GM23338 (cell line): Measurements from ENCODE around the gene SEMA6B. TPM values are rescaled to one million over a fixed set of nuclear protein-coding genes. Genes with fewer than 3 reads are reported as not detected.

ENCODE experiments used
- ATAC-seq: fragments of 200-7000 bp; cut with Tn5 transposase; 3 replicates; pipeline ENCODE4 v1.9.1; 2020
- DNase-seq: peaks from one replicate; pipeline ENCODE4 v3.0.0-alpha.2; 2015; ENCODE audit warnings: low spot score
- H2AFZ ChIP-seq: fragments of 200-600 bp; sonication (generic); 2 replicates; pipeline ENCODE4 v1.8.0; 2016; ENCODE audit warnings: antibody characterized with exemption, mild to moderate bottlenecking, moderate library complexity
- H3F3A ChIP-seq: fragments of 200-600 bp; sonication (generic); replicated peaks from 2 replicates; pipeline ENCODE4 v1.8.0; 2017; ENCODE audit warnings: antibody characterized with exemption, mixed run types, low read depth
- H3K27ac ChIP-seq: fragments of 200-600 bp; sonication (generic); 2 replicates; pipeline ENCODE4 v1.6.1; 2016; ENCODE audit warnings: low read depth
- H3K27me3 ChIP-seq: fragments of 200-600 bp; sonication (generic); 2 replicates; pipeline ENCODE4 v1.8.0; 2016; ENCODE audit warnings: mild to moderate bottlenecking, mixed run types, moderate library complexity; ENCODE audit not compliant: insufficient read depth
- H3K36me3 ChIP-seq: fragments of 200-600 bp; sonication (generic); 2 replicates; pipeline ENCODE4 v1.8.0; 2016; ENCODE audit warnings: mild to moderate bottlenecking; ENCODE audit not compliant: insufficient read depth
- H3K4me1 ChIP-seq: fragments of 200-600 bp; sonication (generic); 2 replicates; pipeline ENCODE4 v1.8.0; 2016; ENCODE audit warnings: mild to moderate bottlenecking, moderate library complexity; ENCODE audit not compliant: insufficient read depth
- H3K4me2 ChIP-seq: fragments of 200-600 bp; sonication (generic); 2 replicates; pipeline ENCODE4 v1.7.1; 2017; ENCODE audit warnings: mixed run types
- H3K4me3 ChIP-seq: fragments of 200-600 bp; sonication (generic); 2 replicates; pipeline ENCODE4 v1.6.1; 2016; ENCODE audit warnings: mixed run types
- H3K79me2 ChIP-seq: fragments of 200-600 bp; sonication (generic); replicated peaks from 2 replicates; pipeline ENCODE4 v1.8.0; 2017; ENCODE audit warnings: mild to moderate bottlenecking; ENCODE audit not compliant: insufficient read depth
- H3K9me2 ChIP-seq: fragments of 200-600 bp; sonication (generic); 2 replicates; pipeline ENCODE4 v1.8.0; 2017; ENCODE audit not compliant: insufficient read depth
- H4K20me1 ChIP-seq: fragments of 200-600 bp; sonication (generic); replicated peaks from 2 replicates; pipeline ENCODE4 v1.8.0; 2017; ENCODE audit warnings: mild to moderate bottlenecking; ENCODE audit not compliant: insufficient read depth
- H3K27ac Mint-ChIP-seq: 2 replicates; pipeline ENCODE4 v1.8.0; 2020; ENCODE audit warnings: inconsistent platforms, mild to moderate bottlenecking, moderate library complexity, mixed read lengths
- H3K27me3 Mint-ChIP-seq: 3 replicates; pipeline ENCODE4 v1.8.0; 2022; ENCODE audit warnings: low read depth, mild to moderate bottlenecking, moderate library complexity, mixed read lengths, inconsistent platforms; ENCODE audit not compliant: insufficient read depth, poor library complexity
- H3K36me3 Mint-ChIP-seq: 3 replicates; pipeline ENCODE4 v1.8.0; 2021; ENCODE audit warnings: low read depth, mild to moderate bottlenecking, inconsistent platforms, moderate library complexity, mixed read lengths
- H3K4me1 Mint-ChIP-seq: 3 replicates; pipeline ENCODE4 v1.8.0; 2020; ENCODE audit warnings: mild to moderate bottlenecking, inconsistent platforms, mixed read lengths
- H3K4me3 Mint-ChIP-seq: 3 replicates; pipeline ENCODE4 v1.8.0; 2021; ENCODE audit warnings: moderate library complexity, mild to moderate bottlenecking, inconsistent platforms, mixed read lengths
- H3K9me3 Mint-ChIP-seq: 3 replicates; pipeline ENCODE4 v1.8.0; 2020; ENCODE audit warnings: moderate library complexity, mild to moderate bottlenecking, inconsistent platforms, mixed read lengths
- JUNB ChIP-seq: IDR thresholded peaks from one replicate; pipeline ENCODE4 v1.6.1; 2016; ENCODE audit warnings: antibody characterized with exemption; ENCODE audit not compliant: unreplicated experiment
- POLR2AphosphoS5 ChIP-seq: IDR thresholded peaks from 2 replicates; pipeline ENCODE4 v1.6.1; 2016; ENCODE audit warnings: antibody characterized with exemption, low read depth
- STAT1 ChIP-seq: IDR thresholded peaks from one replicate; pipeline ENCODE4 v1.6.1; 2016; ENCODE audit warnings: antibody characterized with exemption; ENCODE audit not compliant: unreplicated experiment
- ZNF114 ChIP-seq: fragments of 250-450 bp; sonication (Bioruptor Pico); IDR thresholded peaks from 2 replicates; pipeline ENCODE4 v1.5.0; 2020; ENCODE audit warnings: mild to moderate bottlenecking, moderate library complexity
- ZNF331 ChIP-seq: fragments of 250-450 bp; sonication (Bioruptor Pico); IDR thresholded peaks from 2 replicates; pipeline ENCODE4 v1.5.0; 2020; ENCODE audit warnings: low read depth, mild to moderate bottlenecking, moderate library complexity
- polyA plus RNA-seq: library from polyadenylated mRNA; unstranded; fragments of >200 nt; fragmentation: Nextera tagmentation; extraction: Ambion mirVana; gene quantifications from 2 replicates; pipeline ENCODE4 v1.2.1, GENCODE V29; 2016
- total RNA-seq: library from RNA; depleted of rRNA; stranded (reverse); fragments of >200 nt; shearing (Covaris generic); gene quantifications from 2 replicates; pipeline ENCODE4 v1.2.3, GENCODE V29; 2014
- TF ChIP-seq, protein P1 (sequence below): IDR thresholded peaks from 2 replicates; pipeline ENCODE4 v1.6.1; 2016; ENCODE audit warnings: antibody characterized with exemption
- TF ChIP-seq, protein P2 (sequence below): IDR thresholded peaks from one replicate; pipeline ENCODE4 v1.6.1; 2018; ENCODE audit warnings: antibody characterized with exemption; ENCODE audit not compliant: unreplicated experiment
- TF ChIP-seq, protein P3 (sequence below): fragments of 250-450 bp; sonication (Bioruptor Pico); IDR thresholded peaks from 2 replicates; pipeline ENCODE4 v1.5.0; 2020; ENCODE audit warnings: mild to moderate bottlenecking, moderate library complexity

Gene SEMA6B
- total and polyA plus RNA-seq, 2 experiments from 2014 or later: 5.3 to 42.7 TPM

GRCh38 chr19:4502282-4503131, 57.0 kb downstream of the SEMA6B start:
- Mint-ChIP-seq H3K27me3 (peaks cover 14% of the 10 kb centered on the region), H3K36me3 (peaks cover 19% of the 10 kb centered on the region), H3K4me1 (no peaks in the 10 kb centered on the region), H3K27ac (no peak overlapping the region), H3K4me3 (no peak overlapping the region), H3K9me3 (no peaks in the 10 kb centered on the region)
- Histone ChIP-seq H3K27me3 (no peaks in the 10 kb centered on the region), H3K36me3 (peaks cover 5% of the 10 kb centered on the region; the same call in 1 of the 2 replicates), H3K9me2 (no peaks in the 10 kb centered on the region), H3K79me2 (no peaks in the 10 kb centered on the region), H3K27ac (no peak overlapping the region), H3K4me3 (no peak overlapping the region), H4K20me1 (no peaks in the 10 kb centered on the region; the same call in none of the 2 replicates), H3K4me2 (no peak overlapping the region), H3K4me1 (no peaks in the 10 kb centered on the region), H3F3A (no peaks in the 10 kb centered on the region), H2AFZ (no peak overlapping the region)
- ATAC-seq (no peak), DNase-seq (no peak)
- TF ChIP-seq, protein P1, sequence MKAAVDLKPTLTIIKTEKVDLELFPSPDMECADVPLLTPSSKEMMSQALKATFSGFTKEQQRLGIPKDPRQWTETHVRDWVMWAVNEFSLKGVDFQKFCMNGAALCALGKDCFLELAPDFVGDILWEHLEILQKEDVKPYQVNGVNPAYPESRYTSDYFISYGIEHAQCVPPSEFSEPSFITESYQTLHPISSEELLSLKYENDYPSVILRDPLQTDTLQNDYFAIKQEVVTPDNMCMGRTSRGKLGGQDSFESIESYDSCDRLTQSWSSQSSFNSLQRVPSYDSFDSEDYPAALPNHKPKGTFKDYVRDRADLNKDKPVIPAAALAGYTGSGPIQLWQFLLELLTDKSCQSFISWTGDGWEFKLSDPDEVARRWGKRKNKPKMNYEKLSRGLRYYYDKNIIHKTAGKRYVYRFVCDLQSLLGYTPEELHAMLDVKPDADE: no peak
- TF ChIP-seq ZNF114 (CRISPR knock-in tag) (no peak), ZNF331 (CRISPR knock-in tag) (no peak)
- TF ChIP-seq, protein P2, sequence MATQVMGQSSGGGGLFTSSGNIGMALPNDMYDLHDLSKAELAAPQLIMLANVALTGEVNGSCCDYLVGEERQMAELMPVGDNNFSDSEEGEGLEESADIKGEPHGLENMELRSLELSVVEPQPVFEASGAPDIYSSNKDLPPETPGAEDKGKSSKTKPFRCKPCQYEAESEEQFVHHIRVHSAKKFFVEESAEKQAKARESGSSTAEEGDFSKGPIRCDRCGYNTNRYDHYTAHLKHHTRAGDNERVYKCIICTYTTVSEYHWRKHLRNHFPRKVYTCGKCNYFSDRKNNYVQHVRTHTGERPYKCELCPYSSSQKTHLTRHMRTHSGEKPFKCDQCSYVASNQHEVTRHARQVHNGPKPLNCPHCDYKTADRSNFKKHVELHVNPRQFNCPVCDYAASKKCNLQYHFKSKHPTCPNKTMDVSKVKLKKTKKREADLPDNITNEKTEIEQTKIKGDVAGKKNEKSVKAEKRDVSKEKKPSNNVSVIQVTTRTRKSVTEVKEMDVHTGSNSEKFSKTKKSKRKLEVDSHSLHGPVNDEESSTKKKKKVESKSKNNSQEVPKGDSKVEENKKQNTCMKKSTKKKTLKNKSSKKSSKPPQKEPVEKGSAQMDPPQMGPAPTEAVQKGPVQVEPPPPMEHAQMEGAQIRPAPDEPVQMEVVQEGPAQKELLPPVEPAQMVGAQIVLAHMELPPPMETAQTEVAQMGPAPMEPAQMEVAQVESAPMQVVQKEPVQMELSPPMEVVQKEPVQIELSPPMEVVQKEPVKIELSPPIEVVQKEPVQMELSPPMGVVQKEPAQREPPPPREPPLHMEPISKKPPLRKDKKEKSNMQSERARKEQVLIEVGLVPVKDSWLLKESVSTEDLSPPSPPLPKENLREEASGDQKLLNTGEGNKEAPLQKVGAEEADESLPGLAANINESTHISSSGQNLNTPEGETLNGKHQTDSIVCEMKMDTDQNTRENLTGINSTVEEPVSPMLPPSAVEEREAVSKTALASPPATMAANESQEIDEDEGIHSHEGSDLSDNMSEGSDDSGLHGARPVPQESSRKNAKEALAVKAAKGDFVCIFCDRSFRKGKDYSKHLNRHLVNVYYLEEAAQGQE: no peak

GRCh38 chr19:4501691-4502090, 57.8 kb downstream of the SEMA6B start:
- H3K79me2 ChIP-seq: no peaks in the 10 kb centered on the region
- no peaks in the 10 kb centered on the region for H3K9me3 Mint-ChIP-seq
- H2AFZ ChIP-seq: no peak overlapping the region
- H4K20me1 ChIP-seq: no peaks in the 10 kb centered on the region; the same call in none of the 2 replicates
- no peak overlapping the region for H3K4me3 Mint-ChIP-seq
- DNase-seq (no peak), ATAC-seq (no peak)
- H3K36me3 Mint-ChIP-seq: peaks cover 26% of the 10 kb centered on the region
- no peaks in the 10 kb centered on the region for H3K27me3 ChIP-seq
- no peak overlapping the region for H3K4me2 ChIP-seq
- peaks cover 5% of the 10 kb centered on the region; the same call in 1 of the 2 replicates for H3K36me3 ChIP-seq
- H3K4me3 ChIP-seq: no peak overlapping the region
- no peaks in the 10 kb centered on the region for H3K4me1 Mint-ChIP-seq
- H3K4me1 ChIP-seq: no peaks in the 10 kb centered on the region
- H3K9me2 ChIP-seq: no peaks in the 10 kb centered on the region
- H3F3A ChIP-seq: no peaks in the 10 kb centered on the region
- H3K27me3 Mint-ChIP-seq: peaks cover 14% of the 10 kb centered on the region
- no peak overlapping the region for H3K27ac ChIP-seq
- no peak overlapping the region for H3K27ac Mint-ChIP-seq
- TF ChIP-seq JUNB (no peak), STAT1 (no peak), ZNF331 (CRISPR knock-in tag) (no peak), ZNF114 (CRISPR knock-in tag) (no peak), POLR2AphosphoS5 (no peak)
- TF ChIP-seq, protein P1: no peak
- TF ChIP-seq, protein P3, sequence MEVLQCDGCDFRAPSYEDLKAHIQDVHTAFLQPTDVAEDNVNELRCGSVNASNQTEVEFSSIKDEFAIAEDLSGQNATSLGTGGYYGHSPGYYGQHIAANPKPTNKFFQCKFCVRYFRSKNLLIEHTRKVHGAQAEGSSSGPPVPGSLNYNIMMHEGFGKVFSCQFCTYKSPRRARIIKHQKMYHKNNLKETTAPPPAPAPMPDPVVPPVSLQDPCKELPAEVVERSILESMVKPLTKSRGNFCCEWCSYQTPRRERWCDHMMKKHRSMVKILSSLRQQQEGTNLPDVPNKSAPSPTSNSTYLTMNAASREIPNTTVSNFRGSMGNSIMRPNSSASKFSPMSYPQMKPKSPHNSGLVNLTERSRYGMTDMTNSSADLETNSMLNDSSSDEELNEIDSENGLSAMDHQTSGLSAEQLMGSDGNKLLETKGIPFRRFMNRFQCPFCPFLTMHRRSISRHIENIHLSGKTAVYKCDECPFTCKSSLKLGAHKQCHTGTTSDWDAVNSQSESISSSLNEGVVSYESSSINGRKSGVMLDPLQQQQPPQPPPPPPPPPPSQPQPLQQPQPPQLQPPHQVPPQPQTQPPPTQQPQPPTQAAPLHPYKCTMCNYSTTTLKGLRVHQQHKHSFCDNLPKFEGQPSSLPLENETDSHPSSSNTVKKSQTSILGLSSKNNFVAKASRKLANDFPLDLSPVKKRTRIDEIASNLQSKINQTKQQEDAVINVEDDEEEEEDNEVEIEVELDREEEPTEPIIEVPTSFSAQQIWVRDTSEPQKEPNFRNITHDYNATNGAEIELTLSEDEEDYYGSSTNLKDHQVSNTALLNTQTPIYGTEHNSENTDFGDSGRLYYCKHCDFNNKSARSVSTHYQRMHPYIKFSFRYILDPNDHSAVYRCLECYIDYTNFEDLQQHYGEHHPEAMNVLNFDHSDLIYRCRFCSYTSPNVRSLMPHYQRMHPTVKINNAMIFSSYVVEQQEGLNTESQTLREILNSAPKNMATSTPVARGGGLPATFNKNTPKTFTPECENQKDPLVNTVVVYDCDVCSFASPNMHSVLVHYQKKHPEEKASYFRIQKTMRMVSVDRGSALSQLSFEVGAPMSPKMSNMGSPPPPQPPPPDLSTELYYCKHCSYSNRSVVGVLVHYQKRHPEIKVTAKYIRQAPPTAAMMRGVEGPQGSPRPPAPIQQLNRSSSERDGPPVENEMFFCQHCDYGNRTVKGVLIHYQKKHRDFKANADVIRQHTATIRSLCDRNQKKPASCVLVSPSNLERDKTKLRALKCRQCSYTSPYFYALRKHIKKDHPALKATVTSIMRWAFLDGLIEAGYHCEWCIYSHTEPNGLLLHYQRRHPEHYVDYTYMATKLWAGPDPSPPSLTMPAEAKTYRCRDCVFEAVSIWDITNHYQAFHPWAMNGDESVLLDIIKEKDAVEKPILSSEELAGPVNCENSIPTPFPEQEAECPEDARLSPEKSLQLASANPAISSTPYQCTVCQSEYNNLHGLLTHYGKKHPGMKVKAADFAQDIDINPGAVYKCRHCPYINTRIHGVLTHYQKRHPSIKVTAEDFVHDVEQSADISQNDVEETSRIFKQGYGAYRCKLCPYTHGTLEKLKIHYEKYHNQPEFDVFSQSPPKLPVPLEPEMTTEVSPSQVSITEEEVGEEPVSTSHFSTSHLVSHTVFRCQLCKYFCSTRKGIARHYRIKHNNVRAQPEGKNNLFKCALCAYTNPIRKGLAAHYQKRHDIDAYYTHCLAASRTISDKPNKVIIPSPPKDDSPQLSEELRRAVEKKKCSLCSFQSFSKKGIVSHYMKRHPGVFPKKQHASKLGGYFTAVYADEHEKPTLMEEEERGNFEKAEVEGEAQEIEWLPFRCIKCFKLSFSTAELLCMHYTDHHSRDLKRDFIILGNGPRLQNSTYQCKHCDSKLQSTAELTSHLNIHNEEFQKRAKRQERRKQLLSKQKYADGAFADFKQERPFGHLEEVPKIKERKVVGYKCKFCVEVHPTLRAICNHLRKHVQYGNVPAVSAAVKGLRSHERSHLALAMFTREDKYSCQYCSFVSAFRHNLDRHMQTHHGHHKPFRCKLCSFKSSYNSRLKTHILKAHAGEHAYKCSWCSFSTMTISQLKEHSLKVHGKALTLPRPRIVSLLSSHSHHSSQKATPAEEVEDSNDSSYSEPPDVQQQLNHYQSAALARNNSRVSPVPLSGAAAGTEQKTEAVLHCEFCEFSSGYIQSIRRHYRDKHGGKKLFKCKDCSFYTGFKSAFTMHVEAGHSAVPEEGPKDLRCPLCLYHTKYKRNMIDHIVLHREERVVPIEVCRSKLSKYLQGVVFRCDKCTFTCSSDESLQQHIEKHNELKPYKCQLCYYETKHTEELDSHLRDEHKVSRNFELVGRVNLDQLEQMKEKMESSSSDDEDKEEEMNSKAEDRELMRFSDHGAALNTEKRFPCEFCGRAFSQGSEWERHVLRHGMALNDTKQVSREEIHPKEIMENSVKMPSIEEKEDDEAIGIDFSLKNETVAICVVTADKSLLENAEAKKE (CRISPR knock-in tag): no peak
